SK-N-SH (cell line): ENCODE results near the gene HIBADH. TPM values are rescaled to one million over a fixed set of nuclear protein-coding genes. Genes with fewer than 3 reads are reported as not detected.

Experiments
- CTCF ChIA-PET: fragments of 300-600, 350-600 bp; formaldehyde crosslinking; extraction: SDS; loops from one replicate; lab custom pipeline; 2021; lab: Yijun Ruan, JAX
- POLR2A ChIA-PET: fragments of 350-600 bp; sonication (Branson Sonifier 250); formaldehyde crosslinking; extraction: SDS; loops from one replicate; lab custom pipeline; 2020; ENCODE audit warnings: antibody characterized with exemption, inconsistent platforms; lab: Yijun Ruan, JAX
- DNase-seq: peaks from one replicate; pipeline ENCODE4 v3.0.0; 2012
- H2AFZ ChIP-seq: fragments of 200-600 bp; sonication (generic); 2 replicates; pipeline ENCODE4 v1.8.1; 2016; ENCODE audit warnings: antibody characterized with exemption, mild to moderate bottlenecking, low read depth
- H3F3A ChIP-seq: fragments of 200-600 bp; sonication (generic); replicated peaks from 2 replicates; pipeline ENCODE3; 2016; ENCODE audit warnings: antibody characterized with exemption, mild to moderate bottlenecking; ENCODE audit not compliant: insufficient read depth
- H3K27ac ChIP-seq, 2 experiments: fragments of 200-500 bp in 1 of 2; fragments of 200-600 bp in 1 of 2; sonication (Bioruptor generic) in 1 of 2; sonication (generic), shearing (Covaris generic) in 1 of 2; 2 replicates each; pipeline versions ENCODE4 v1.5.1 to v1.6.1; 2014 to 2016; ENCODE audit warnings: low read depth in 2 of 2, inconsistent platforms in 1 of 2, low read length in 1 of 2, mild to moderate bottlenecking in 1 of 2, mixed read lengths in 1 of 2
- H3K27me3 ChIP-seq: fragments of 200-600 bp; sonication (generic), shearing (Covaris generic); 2 replicates; pipeline ENCODE4 v1.6.1; 2016; ENCODE audit warnings: mixed run types; ENCODE audit not compliant: insufficient read depth
- H3K36me3 ChIP-seq, 2 experiments: fragments of 200-500 bp in 1 of 2; fragments of 200-600 bp in 1 of 2; sonication (Bioruptor generic) in 1 of 2; sonication (generic) in 1 of 2; replicated peaks in 1 of 2; 2 replicates each; pipeline versions ENCODE3 to v1.5.1; 2014 to 2016; ENCODE audit warnings: low read length in 1 of 2, mild to moderate bottlenecking in 1 of 2; ENCODE audit not compliant: insufficient read depth in 2 of 2, control insufficient read depth in 1 of 2
- H3K4me1 ChIP-seq, 2 experiments: fragments of 200-500 bp in 1 of 2; fragments of 200-600 bp in 1 of 2; sonication (Bioruptor generic) in 1 of 2; sonication (generic), shearing (Covaris generic) in 1 of 2; 2 replicates each; pipeline versions ENCODE4 v1.5.1 to v1.6.1; 2014 to 2016; ENCODE audit warnings: low read depth in 1 of 2, low read length in 1 of 2, mixed run types in 1 of 2; ENCODE audit not compliant: insufficient read depth in 2 of 2, control insufficient read depth in 1 of 2
- H3K4me2 ChIP-seq: fragments of 200-600 bp; sonication (generic), shearing (Covaris generic); 2 replicates; pipeline ENCODE4 v1.6.1; 2017; ENCODE audit warnings: mixed run types
- H3K4me3 ChIP-seq, 2 experiments: fragments of 200-500 bp in 1 of 2; fragments of 200-600 bp in 1 of 2; sonication (Bioruptor generic) in 1 of 2; sonication (generic), shearing (Covaris generic) in 1 of 2; 2 replicates each; pipeline versions ENCODE4 v1.5.1 to v1.8.1; 2014 to 2016; ENCODE audit warnings: low read depth in 2 of 2, inconsistent platforms in 1 of 2, low read length in 1 of 2, mild to moderate bottlenecking in 1 of 2, mixed read lengths in 1 of 2, moderate library complexity in 1 of 2
- H3K79me2 ChIP-seq: fragments of 200-600 bp; sonication (generic); 2 replicates; pipeline ENCODE4 v1.8.1; 2017; ENCODE audit warnings: mild to moderate bottlenecking; ENCODE audit not compliant: insufficient read depth
- H3K9ac ChIP-seq: fragments of 200-600 bp; sonication (generic); 2 replicates; pipeline ENCODE4 v1.6.1; 2017; ENCODE audit warnings: mixed run types
- H3K9me2 ChIP-seq: fragments of 200-600 bp; sonication (generic); 2 replicates; pipeline ENCODE4 v1.6.1; 2017; ENCODE audit warnings: mixed run types
- H3K9me3 ChIP-seq: fragments of 200-600 bp; sonication (generic); 2 replicates; pipeline ENCODE4 v1.6.1; 2017; ENCODE audit warnings: mixed run types, mild to moderate bottlenecking, moderate library complexity
- H4K20me1 ChIP-seq: fragments of 200-600 bp; sonication (generic); 2 replicates; pipeline ENCODE4 v1.6.1; 2017; ENCODE audit warnings: mild to moderate bottlenecking, mixed run types; ENCODE audit not compliant: insufficient read depth
- CHD2 ChIP-seq: fragments of 150-350 bp; IDR thresholded peaks from 2 replicates; pipeline ENCODE4 v1.6.1; 2018; ENCODE audit warnings: low read length; ENCODE audit not compliant: partially characterized antibody
- EP300 ChIP-seq, 2 experiments: IDR thresholded peaks; 2 replicates each; pipeline versions ENCODE4 v1.4.0 to v1.6.1; 2012; ENCODE audit warnings: borderline replicate concordance in 1 of 2, low read depth in 1 of 2, low read length in 1 of 2
- EZH2phosphoT487 ChIP-seq: fragments of 200-600 bp; sonication (generic); IDR thresholded peaks from 2 replicates; pipeline ENCODE4 v1.6.1; 2017; ENCODE audit warnings: low read depth, mixed run types, mild to moderate bottlenecking, antibody characterized with exemption, moderate library complexity, borderline replicate concordance
- FOSL2 ChIP-seq: IDR thresholded peaks from 2 replicates; pipeline ENCODE4 v1.4.0; 2012; ENCODE audit warnings: low read depth, mild to moderate bottlenecking, moderate library complexity, borderline replicate concordance
- JUND ChIP-seq: IDR thresholded peaks from 2 replicates; pipeline ENCODE4 v1.4.0; 2012
- MEF2A ChIP-seq: IDR thresholded peaks from 2 replicates; pipeline ENCODE4 v1.4.0; 2012; ENCODE audit warnings: low read depth, borderline replicate concordance
- MXI1 ChIP-seq: IDR thresholded peaks from 2 replicates; pipeline ENCODE4 v1.6.1; 2012; ENCODE audit warnings: mild to moderate bottlenecking, low read depth, low read length, improper control_type of control experiment
- RAD21 ChIP-seq: IDR thresholded peaks from 2 replicates; pipeline ENCODE4 v1.6.1; 2012; ENCODE audit warnings: mild to moderate bottlenecking, low read length
- RCOR1 ChIP-seq: fragments of 150-350 bp; IDR thresholded peaks from 2 replicates; pipeline ENCODE4 v1.6.1; 2017; ENCODE audit warnings: antibody characterized with exemption, low read length
- RFX5 ChIP-seq: IDR thresholded peaks from 2 replicates; pipeline ENCODE4 v1.6.1; 2012; ENCODE audit warnings: mild to moderate bottlenecking, improper control_type of control experiment, low read length
- SIN3A ChIP-seq: IDR thresholded peaks from 2 replicates; pipeline ENCODE4 v1.6.1; 2012; ENCODE audit warnings: low read depth, mild to moderate bottlenecking, low read length, moderate library complexity, borderline replicate concordance
- SMC3 ChIP-seq: IDR thresholded peaks from 2 replicates; pipeline ENCODE4 v1.6.1; 2012; ENCODE audit warnings: low read depth, low read length, improper control_type of control experiment
- TEAD4 ChIP-seq: IDR thresholded peaks from 2 replicates; pipeline ENCODE4 v1.4.0; 2012; ENCODE audit warnings: mild to moderate bottlenecking, borderline replicate concordance; ENCODE audit not compliant: insufficient read depth
- WGBS: methylation state at CpG from one replicate; pipeline ENCODE4 v1.1.6; 2017; ENCODE audit warnings: low lambda C conversion rate; 5-methylcytosine and 5-hydroxymethylcytosine counted together
- polyA plus RNA-seq, 3 experiments: library from polyadenylated mRNA; depleted of rRNA; stranded (reverse); fragments of >200 nt; gene quantifications; 2 replicates each; pipeline ENCODE4 v1.2.3, GENCODE V29; 2012
- TF ChIP-seq, protein P1 (sequence below): fragments of 150-350 bp; IDR thresholded peaks from 2 replicates; pipeline ENCODE4 v1.6.1; 2016; ENCODE audit warnings: mild to moderate bottlenecking, low read depth, low read length

HIBADH gene
- polyA plus RNA-seq, 1 of the 3 experiments (the other 2 are of a cell fraction) = 71.8 TPM

- Histone ChIP-seq H3K9me2 (no peaks in the 10 kb centered on the region), H2AFZ (no peak overlapping the region), H3K4me2 (no peak overlapping the region), H3F3A (no peaks in the 10 kb centered on the region), H3K9ac (no peak overlapping the region), H3K79me2 (no peaks in the 10 kb centered on the region), H3K4me3 (no peak overlapping the region), H3K27ac (no peak overlapping the region), H3K9me3 (0 out of 2 replicates have a peak, but pooled peaks cover 8% of the 10 kb centered on the region), H4K20me1 (no peaks in the 10 kb centered on the region), H3K4me1 (no peaks in the 10 kb centered on the region), H3K27me3 (no peaks in the 10 kb centered on the region), H3K36me3 (peaks cover 4 to 16% of the 10 kb centered on the region in 2 experiments)
- no peak for DNase-seq
- TF ChIP-seq SIN3A (no peak), MEF2A (no peak), SMC3 (no peak), MXI1 (no peak), RFX5 (no peak), FOSL2 (no peak), CHD2 (no peak), EP300 (IDR thresholded peaks at IDR 0.05; ENCODE audit: borderline replicate concordance in 1 of 2, low read depth in 1 of 2, low read length in 1 of 2) (no peak), RAD21 (no peak), TEAD4 (no peak), JUND (no peak), RCOR1 (no peak), EZH2phosphoT487 (no peak)
- TF ChIP-seq, protein P1, sequence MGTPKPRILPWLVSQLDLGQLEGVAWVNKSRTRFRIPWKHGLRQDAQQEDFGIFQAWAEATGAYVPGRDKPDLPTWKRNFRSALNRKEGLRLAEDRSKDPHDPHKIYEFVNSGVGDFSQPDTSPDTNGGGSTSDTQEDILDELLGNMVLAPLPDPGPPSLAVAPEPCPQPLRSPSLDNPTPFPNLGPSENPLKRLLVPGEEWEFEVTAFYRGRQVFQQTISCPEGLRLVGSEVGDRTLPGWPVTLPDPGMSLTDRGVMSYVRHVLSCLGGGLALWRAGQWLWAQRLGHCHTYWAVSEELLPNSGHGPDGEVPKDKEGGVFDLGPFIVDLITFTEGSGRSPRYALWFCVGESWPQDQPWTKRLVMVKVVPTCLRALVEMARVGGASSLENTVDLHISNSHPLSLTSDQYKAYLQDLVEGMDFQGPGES = no peak
- ChIA-PET CTCF (interaction anchor here (0.9 to 1.1 kb wide), 4 partner anchors 8 to 373 kb away, joined by 3 to 4 read pairs (median 4); no protein-coding TSS in a partner anchor), POLR2A (no interaction called here)
These were observed 93.6 kb downstream of the HIBADH start for GRCh38 chr7:27569106-27569505.

GRCh38 chr7:27567266-27567665, 95.4 kb downstream of the HIBADH start:
- no peaks in the 10 kb centered on the region for H3K4me1 ChIP-seq
- H3K27ac ChIP-seq = no peak overlapping the region
- no peak for DNase-seq
- POLR2A ChIA-PET = no interaction called here
- no peaks in the 10 kb centered on the region for H3K27me3 ChIP-seq
- no peak overlapping the region for H3K4me2 ChIP-seq
- no peak overlapping the region for H2AFZ ChIP-seq
- no peaks in the 10 kb centered on the region for H3K9me2 ChIP-seq
- H3K9me3 ChIP-seq = peaks cover 11% of the 10 kb centered on the region; the same call in 1 of the 2 replicates
- H3K79me2 ChIP-seq = no peaks in the 10 kb centered on the region
- no peaks in the 10 kb centered on the region for H3F3A ChIP-seq
- 98% methylated on average over 4 of the region's 4 CpGs for WGBS
- H4K20me1 ChIP-seq = no peaks in the 10 kb centered on the region
- no peak for TF ChIP-seq MEF2A
- TF ChIP-seq, protein P1 = no peak
- TF ChIP-seq, all 33 proteins: peak for 0
- Histone ChIP-seq H3K9ac (no peak overlapping the region), H3K36me3 (peaks cover 4 to 23% of the 10 kb centered on the region in 2 experiments), H3K4me3 (no peak overlapping the region)
- CTCF ChIA-PET = no interaction called here
